ENCODE results near the gene GMPR2. TPM values are rescaled to one million over a fixed set of nuclear protein-coding genes. Genes with fewer than 3 reads are reported as not detected.

Gene GMPR2
- total and polyA plus RNA-seq, 2 experiments from 2014 or later: 60.6 to 70.6 TPM

- H3K36me3 ChIP-seq (ENCODE audit: insufficient read depth): no peaks in the 10 kb centered on the region
- Mint-ChIP-seq H3K4me3 (no peak overlapping the region), H3K27me3 (ENCODE audit: insufficient read depth, low read depth, poor library complexity) (peaks cover 10% of the 10 kb centered on the region), H3K36me3 (ENCODE audit: low read depth) (no peaks in the 10 kb centered on the region; the same call in 2 of the 3 replicates), H3K4me1 (peaks cover 16% of the 10 kb centered on the region), H3K9me3 (no peaks in the 10 kb centered on the region), H3K27ac (no peak overlapping the region)
- no peak overlapping the region for H3K4me3 ChIP-seq
- no peaks in the 10 kb centered on the region; the same call in 1 of the 2 replicates for H3K79me2 ChIP-seq (replicated peaks; ENCODE audit: insufficient read depth)
- H3K27me3 ChIP-seq (ENCODE audit: insufficient read depth): no peaks in the 10 kb centered on the region
- H3F3A ChIP-seq (replicated peaks; ENCODE audit: low read depth): peaks cover 5% of the 10 kb centered on the region; the same call in 1 of the 2 replicates
- TF ChIP-seq, protein P1, sequence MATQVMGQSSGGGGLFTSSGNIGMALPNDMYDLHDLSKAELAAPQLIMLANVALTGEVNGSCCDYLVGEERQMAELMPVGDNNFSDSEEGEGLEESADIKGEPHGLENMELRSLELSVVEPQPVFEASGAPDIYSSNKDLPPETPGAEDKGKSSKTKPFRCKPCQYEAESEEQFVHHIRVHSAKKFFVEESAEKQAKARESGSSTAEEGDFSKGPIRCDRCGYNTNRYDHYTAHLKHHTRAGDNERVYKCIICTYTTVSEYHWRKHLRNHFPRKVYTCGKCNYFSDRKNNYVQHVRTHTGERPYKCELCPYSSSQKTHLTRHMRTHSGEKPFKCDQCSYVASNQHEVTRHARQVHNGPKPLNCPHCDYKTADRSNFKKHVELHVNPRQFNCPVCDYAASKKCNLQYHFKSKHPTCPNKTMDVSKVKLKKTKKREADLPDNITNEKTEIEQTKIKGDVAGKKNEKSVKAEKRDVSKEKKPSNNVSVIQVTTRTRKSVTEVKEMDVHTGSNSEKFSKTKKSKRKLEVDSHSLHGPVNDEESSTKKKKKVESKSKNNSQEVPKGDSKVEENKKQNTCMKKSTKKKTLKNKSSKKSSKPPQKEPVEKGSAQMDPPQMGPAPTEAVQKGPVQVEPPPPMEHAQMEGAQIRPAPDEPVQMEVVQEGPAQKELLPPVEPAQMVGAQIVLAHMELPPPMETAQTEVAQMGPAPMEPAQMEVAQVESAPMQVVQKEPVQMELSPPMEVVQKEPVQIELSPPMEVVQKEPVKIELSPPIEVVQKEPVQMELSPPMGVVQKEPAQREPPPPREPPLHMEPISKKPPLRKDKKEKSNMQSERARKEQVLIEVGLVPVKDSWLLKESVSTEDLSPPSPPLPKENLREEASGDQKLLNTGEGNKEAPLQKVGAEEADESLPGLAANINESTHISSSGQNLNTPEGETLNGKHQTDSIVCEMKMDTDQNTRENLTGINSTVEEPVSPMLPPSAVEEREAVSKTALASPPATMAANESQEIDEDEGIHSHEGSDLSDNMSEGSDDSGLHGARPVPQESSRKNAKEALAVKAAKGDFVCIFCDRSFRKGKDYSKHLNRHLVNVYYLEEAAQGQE (IDR thresholded peaks at IDR 0.05; ENCODE audit: unreplicated experiment): no peak
- no peak for TF ChIP-seq STAT1 (IDR thresholded peaks at IDR 0.05; ENCODE audit: unreplicated experiment)
- TF ChIP-seq CTCF (conservative IDR thresholded peaks at IDR 0.05; ENCODE audit: low read depth in 2 of 2): no peak
- no peak for TF ChIP-seq ZNF331 (CRISPR knock-in tag; IDR thresholded peaks at IDR 0.05; ENCODE audit: low read depth)
- TF ChIP-seq ZNF114 (CRISPR knock-in tag; IDR thresholded peaks at IDR 0.05): no peak
- TF ChIP-seq ETS1 (IDR thresholded peaks at IDR 0.05): no peak
- TF ChIP-seq JUNB (IDR thresholded peaks at IDR 0.05; ENCODE audit: unreplicated experiment): no peak
- no peak for TF ChIP-seq CREB1 (CRISPR knock-in tag; IDR thresholded peaks at IDR 0.05; ENCODE audit: low read depth)
- no peak for TF ChIP-seq NANOG (IDR thresholded peaks at IDR 0.05; ENCODE audit: borderline replicate concordance)
- no peaks in the 10 kb centered on the region for H3K9me2 ChIP-seq (ENCODE audit: insufficient read depth)
- no peak overlapping the region for H3K4me2 ChIP-seq
- no peaks in the 10 kb centered on the region; the same call in 1 of the 2 replicates for H4K20me1 ChIP-seq (replicated peaks; ENCODE audit: insufficient read depth)
- peaks cover 7% of the 10 kb centered on the region for H3K4me1 ChIP-seq (ENCODE audit: insufficient read depth)
- no peak overlapping the region for H2AFZ ChIP-seq
- ATAC-seq (no peak), DNase-seq (ENCODE audit: low spot score) (no peak)
- H3K27ac ChIP-seq (ENCODE audit: low read depth): no peak overlapping the region
Measured at GRCh38 chr14:24277071-24277470, 44.3 kb downstream of the GMPR2 start.
